BE2C (cell line): ENCODE results near the gene OTX2.

Experiments
- DNase-seq: peaks from one replicate; pipeline ENCODE4 v3.0.0-alpha.2; 2020
- H3K27me3 ChIP-seq: fragments of 250-450 bp; sonication (Bioruptor Pico); 2 replicates; pipeline ENCODE4 v1.5.1; 2020; ENCODE audit warnings: mild to moderate bottlenecking
- H3K36me3 ChIP-seq: fragments of 250-450 bp; sonication (Bioruptor Pico); 2 replicates; pipeline ENCODE4 v1.5.1; 2020; ENCODE audit warnings: mild to moderate bottlenecking
- H3K4me1 ChIP-seq: fragments of 250-450 bp; sonication (Bioruptor Pico); 2 replicates; pipeline ENCODE4 v1.5.1; 2020
- H3K4me3 ChIP-seq: 2 replicates; pipeline ENCODE4 v1.5.1; 2011; ENCODE audit warnings: low read depth, low read length
- H3K9me3 ChIP-seq: fragments of 250-450 bp; sonication (Bioruptor Pico); 2 replicates; pipeline ENCODE4 v1.5.1; 2020
- CTCF ChIP-seq: IDR thresholded peaks from 2 replicates; pipeline ENCODE4 v1.5.1; 2012; ENCODE audit warnings: mild to moderate bottlenecking, low read depth, low read length

Gene OTX2

GRCh38 chr14:56753396-56753795 is 56.9 kb downstream of the OTX2 start:
- TF ChIP-seq CTCF = no peak
- DNase-seq = no peak
- Histone ChIP-seq H3K27me3 (no peaks in the 10 kb centered on the region), H3K36me3 (no peaks in the 10 kb centered on the region), H3K4me3 (no peak overlapping the region), H3K4me1 (no peaks in the 10 kb centered on the region), H3K9me3 (no peaks in the 10 kb centered on the region)

GRCh38 chr14:56752428-56752827 is 57.9 kb downstream of the OTX2 start:
- Histone ChIP-seq H3K4me1 (no peaks in the 10 kb centered on the region), H3K4me3 (no peak overlapping the region), H3K9me3 (no peaks in the 10 kb centered on the region), H3K36me3 (no peaks in the 10 kb centered on the region), H3K27me3 (no peaks in the 10 kb centered on the region)
- TF ChIP-seq CTCF = no peak
- DNase-seq = no peak

GRCh38 chr14:56751471-56751870 is 58.8 kb downstream of the OTX2 start:
- DNase-seq = no peak
- H3K27me3 ChIP-seq = no peaks in the 10 kb centered on the region

More at GRCh38 chr14:56751471-56751870, 58.8 kb downstream of the OTX2 start:
- no peaks in the 10 kb centered on the region for H3K9me3 ChIP-seq
- H3K4me1 ChIP-seq = no peaks in the 10 kb centered on the region
- no peak overlapping the region for H3K4me3 ChIP-seq
- no peak; the same call in 1 of the 2 replicates for TF ChIP-seq CTCF
- no peaks in the 10 kb centered on the region for H3K36me3 ChIP-seq
